HepG2 (cell line): ENCODE measurements around the gene TMEM98. TPM values are rescaled to one million over a fixed set of nuclear protein-coding genes. Genes with fewer than 3 reads are reported as not detected.

ENCODE experiments used
- AHR ChIP-seq: IDR thresholded peaks from 2 replicates; pipeline ENCODE4 v1.6.1; 2018; ENCODE audit warnings: missing genetic modification reagents, missing compliant biosample characterization
- ARNT2 ChIP-seq: sonication (generic); formaldehyde crosslinking; IDR thresholded peaks from 2 replicates; pipeline ENCODE4 v1.8.0; 2022; ENCODE audit warnings: mild to moderate bottlenecking, low read depth, missing genetic modification reagents, moderate library complexity
- CBX5 ChIP-seq: sonication (generic); formaldehyde crosslinking; IDR thresholded peaks from 2 replicates; pipeline ENCODE4 v1.4.0; 2020; ENCODE audit warnings: missing genetic modification reagents, borderline replicate concordance
- EHMT2 ChIP-seq: fragments of 200-600 bp; sonication (generic); IDR thresholded peaks from 2 replicates; pipeline ENCODE4 v1.7.0; 2017; ENCODE audit warnings: antibody characterized with exemption, low read depth, low read length, borderline replicate concordance
- FOXC1 ChIP-seq: sonication (generic); formaldehyde crosslinking; IDR thresholded peaks from 2 replicates; pipeline ENCODE4 v1.8.0; 2022; ENCODE audit warnings: mild to moderate bottlenecking, missing genetic modification reagents, borderline replicate concordance
- GFI1 ChIP-seq: sonication (generic); formaldehyde crosslinking; IDR thresholded peaks from 2 replicates; pipeline ENCODE4 v1.5.0; 2020; ENCODE audit warnings: missing genetic modification reagents, mild to moderate bottlenecking, borderline replicate concordance
- KLF12 ChIP-seq: sonication (generic); formaldehyde crosslinking; IDR thresholded peaks from 2 replicates; pipeline ENCODE4 v1.4.0; 2020; ENCODE audit warnings: missing genetic modification reagents, borderline replicate concordance
- MBNL3 ChIP-seq: fragments of 250-450 bp; sonication (Bioruptor Pico); conservative IDR thresholded peaks from 2 replicates; pipeline ENCODE4 v1.8.0; 2022; ENCODE audit warnings: mild to moderate bottlenecking, inconsistent platforms
- NFE2L1 ChIP-seq: sonication (generic); formaldehyde crosslinking; IDR thresholded peaks from 2 replicates; pipeline ENCODE4 v1.4.0; 2020; ENCODE audit warnings: missing genetic modification reagents, mild to moderate bottlenecking, borderline replicate concordance
- NPAS2 ChIP-seq: sonication (generic); formaldehyde crosslinking; IDR thresholded peaks from 2 replicates; pipeline ENCODE4 v1.8.0; 2022; ENCODE audit warnings: mild to moderate bottlenecking, missing genetic modification reagents, borderline replicate concordance
- NR2F2 ChIP-seq: IDR thresholded peaks from 2 replicates; pipeline ENCODE4 v1.6.1; 2012; ENCODE audit warnings: low read depth, inconsistent platforms, borderline replicate concordance
- PBX2 ChIP-seq: IDR thresholded peaks from 2 replicates; pipeline ENCODE4 v1.6.1; 2016; ENCODE audit warnings: control low read depth
- PHF21A ChIP-seq: sonication (generic); formaldehyde crosslinking; IDR thresholded peaks from 2 replicates; pipeline ENCODE4 v1.5.0; 2020; ENCODE audit warnings: mild to moderate bottlenecking, missing genetic modification reagents
- SALL2 ChIP-seq: sonication (generic); formaldehyde crosslinking; IDR thresholded peaks from 2 replicates; pipeline ENCODE4 v1.8.1; 2023; ENCODE audit warnings: mild to moderate bottlenecking, missing genetic modification reagents, inconsistent platforms
- SMAD1 ChIP-seq: sonication (generic); formaldehyde crosslinking; IDR thresholded peaks from 2 replicates; pipeline ENCODE4 v1.4.0; 2020; ENCODE audit warnings: missing genetic modification reagents, low read depth, mild to moderate bottlenecking, borderline replicate concordance
- SMAD3 ChIP-seq: sonication (generic); formaldehyde crosslinking; IDR thresholded peaks from 2 replicates; pipeline ENCODE4 v1.4.0; 2020; ENCODE audit warnings: missing genetic modification reagents
- TRIM22 ChIP-seq: fragments of 450-650 bp; IDR thresholded peaks from 2 replicates; pipeline ENCODE4 v1.6.1; 2017
- ZBTB42 ChIP-seq: sonication (generic); formaldehyde crosslinking; IDR thresholded peaks from 2 replicates; pipeline ENCODE4 v1.5.0; 2020; ENCODE audit warnings: mild to moderate bottlenecking, missing genetic modification reagents
- ZNF143 ChIP-seq: sonication (generic); formaldehyde crosslinking; IDR thresholded peaks from 2 replicates; pipeline ENCODE4 v1.4.0; 2020; ENCODE audit warnings: missing genetic modification reagents
- ZNF331 ChIP-seq: sonication (generic); formaldehyde crosslinking; IDR thresholded peaks from 2 replicates; pipeline ENCODE4 v1.4.0; 2020; ENCODE audit warnings: missing genetic modification reagents
- ZNF546 ChIP-seq: sonication (generic); formaldehyde crosslinking; conservative IDR thresholded peaks from 2 replicates; pipeline ENCODE4 v1.8.1; 2023; ENCODE audit warnings: mild to moderate bottlenecking, missing genetic modification reagents
- ZNF557 ChIP-seq: sonication (generic); formaldehyde crosslinking; IDR thresholded peaks from 2 replicates; pipeline ENCODE4 v1.4.0; 2020; ENCODE audit warnings: missing genetic modification reagents
- ZNF788 ChIP-seq: sonication (generic); formaldehyde crosslinking; IDR thresholded peaks from 2 replicates; pipeline ENCODE4 v1.5.0; 2020; ENCODE audit warnings: mild to moderate bottlenecking, missing genetic modification reagents, borderline replicate concordance
- ZSCAN12 ChIP-seq: sonication (generic); formaldehyde crosslinking; IDR thresholded peaks from 2 replicates; pipeline ENCODE4 v1.9.0; 2021; ENCODE audit warnings: mild to moderate bottlenecking, missing genetic modification reagents
- polyA plus RNA-seq, 8 experiments: library from polyadenylated mRNA; depleted of rRNA in 3 of 8; stranded (reverse) in 7 of 8; unstranded in 1 of 8; fragments of >200 nt; fragmentation: Illumina TruSeq in 4 of 8; extraction: Trizol in 4 of 8; gene quantifications; 2 replicates each; pipeline versions ENCODE4 v1.2.1 to v1.2.3, GENCODE V29; 2011 to 2016; ENCODE audit warnings: low read depth in 4 of 8, missing spikeins in 1 of 8, mixed read lengths in 1 of 8; ENCODE audit not compliant: insufficient read depth in 1 of 8
- total RNA-seq, 5 experiments: library from RNA; depleted of rRNA; stranded (reverse); fragments of >200 nt; fragmentation: Illumina TruSeq; extraction: Trizol; gene quantifications; 2 replicates each; pipeline ENCODE4 v1.2.3, GENCODE V29; 2016; ENCODE audit warnings: low read depth in 1 of 5
- TF ChIP-seq, protein P1 (sequence below): sonication (generic); formaldehyde crosslinking; IDR thresholded peaks from 2 replicates; pipeline ENCODE4 v1.4.0; 2020; ENCODE audit warnings: missing genetic modification reagents
- TF ChIP-seq, protein P2 (sequence below): sonication (generic); formaldehyde crosslinking; IDR thresholded peaks from 2 replicates; pipeline ENCODE4 v1.5.0; 2020; ENCODE audit warnings: missing genetic modification reagents

The TMEM98 gene
- total and polyA plus RNA-seq, 2 of the 13 experiments (the other 11 are each of a cell fraction or from before 2014, with no cell fraction given), result 103 to 175 TPM

DNA sequence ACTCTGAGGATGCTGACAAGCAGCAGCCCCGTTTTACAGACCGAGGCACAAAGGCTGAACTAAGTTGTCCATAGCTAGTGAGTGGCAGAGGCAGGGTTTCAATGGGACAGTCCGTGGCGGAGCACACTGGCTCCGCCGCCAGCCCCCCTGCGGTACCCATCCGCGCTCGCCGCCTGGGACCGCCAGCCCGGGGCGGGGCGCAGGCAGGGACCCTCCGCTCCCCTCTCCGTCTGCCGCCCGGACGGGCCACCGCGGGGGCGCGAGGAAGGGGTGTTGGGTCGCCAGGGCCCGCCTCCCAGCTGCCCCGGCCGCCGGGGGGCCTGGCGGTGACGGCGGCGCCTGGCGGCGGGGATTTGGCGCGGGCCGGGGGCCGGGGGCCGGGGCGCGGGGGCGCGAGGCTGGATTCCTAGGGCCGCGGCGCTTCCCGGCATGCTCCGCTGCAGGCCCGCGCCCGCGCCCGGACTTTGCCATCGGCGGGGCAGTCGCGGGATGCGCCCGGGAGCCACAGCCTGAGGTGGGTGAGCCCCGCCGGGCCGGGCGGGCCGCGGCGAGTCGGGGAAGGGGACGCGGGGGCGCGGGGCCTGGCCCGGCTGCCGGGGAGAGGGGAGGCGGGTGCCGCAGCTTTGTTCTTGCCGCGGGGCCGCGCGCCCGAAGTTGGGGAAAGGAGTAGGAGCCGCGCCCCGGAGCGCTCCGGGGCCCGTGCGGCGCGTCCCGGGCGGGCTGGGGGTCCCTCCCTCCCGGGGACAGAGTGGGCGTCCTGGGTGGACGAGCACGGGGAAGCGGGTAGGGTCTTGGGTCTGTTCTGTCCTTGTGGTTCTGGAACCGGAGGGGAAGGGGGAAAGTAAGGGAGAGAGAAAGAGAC is at the start of gene TMEM98 (continued):
- no peak for TF ChIP-seq NPAS2 (CRISPR knock-in tag)
- no peak for TF ChIP-seq MBNL3 (CRISPR knock-in tag)
- no peak for TF ChIP-seq ZNF557 (CRISPR knock-in tag)
- no peak; the same call in 1 of the 2 replicates for TF ChIP-seq ZNF546 (CRISPR knock-in tag)
- no peak for TF ChIP-seq ZNF331 (CRISPR knock-in tag)
- no peak for TF ChIP-seq PBX2 (CRISPR knock-in tag)
- TF ChIP-seq SMAD3, result no peak
- TF ChIP-seq FOXC1 (CRISPR knock-in tag), result no peak; the same call in 1 of the 2 replicates
- TF ChIP-seq, protein P1, sequence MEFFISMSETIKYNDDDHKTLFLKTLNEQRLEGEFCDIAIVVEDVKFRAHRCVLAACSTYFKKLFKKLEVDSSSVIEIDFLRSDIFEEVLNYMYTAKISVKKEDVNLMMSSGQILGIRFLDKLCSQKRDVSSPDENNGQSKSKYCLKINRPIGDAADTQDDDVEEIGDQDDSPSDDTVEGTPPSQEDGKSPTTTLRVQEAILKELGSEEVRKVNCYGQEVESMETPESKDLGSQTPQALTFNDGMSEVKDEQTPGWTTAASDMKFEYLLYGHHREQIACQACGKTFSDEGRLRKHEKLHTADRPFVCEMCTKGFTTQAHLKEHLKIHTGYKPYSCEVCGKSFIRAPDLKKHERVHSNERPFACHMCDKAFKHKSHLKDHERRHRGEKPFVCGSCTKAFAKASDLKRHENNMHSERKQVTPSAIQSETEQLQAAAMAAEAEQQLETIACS (CRISPR knock-in tag), result peak; percentile 71
- TF ChIP-seq SMAD1, result no peak
- TF ChIP-seq ZNF143 (CRISPR knock-in tag), result peak; percentile 76
- no peak for TF ChIP-seq PHF21A (CRISPR knock-in tag)
- no peak for TF ChIP-seq ZSCAN12 (CRISPR knock-in tag)
- no peak for TF ChIP-seq KLF12 (CRISPR knock-in tag)
- peak; percentile 48; the same call in 1 of the 2 replicates for TF ChIP-seq SALL2 (CRISPR knock-in tag)
- TF ChIP-seq EHMT2, result no peak
- no peak for TF ChIP-seq ZBTB42 (CRISPR knock-in tag)
- TF ChIP-seq, protein P2, sequence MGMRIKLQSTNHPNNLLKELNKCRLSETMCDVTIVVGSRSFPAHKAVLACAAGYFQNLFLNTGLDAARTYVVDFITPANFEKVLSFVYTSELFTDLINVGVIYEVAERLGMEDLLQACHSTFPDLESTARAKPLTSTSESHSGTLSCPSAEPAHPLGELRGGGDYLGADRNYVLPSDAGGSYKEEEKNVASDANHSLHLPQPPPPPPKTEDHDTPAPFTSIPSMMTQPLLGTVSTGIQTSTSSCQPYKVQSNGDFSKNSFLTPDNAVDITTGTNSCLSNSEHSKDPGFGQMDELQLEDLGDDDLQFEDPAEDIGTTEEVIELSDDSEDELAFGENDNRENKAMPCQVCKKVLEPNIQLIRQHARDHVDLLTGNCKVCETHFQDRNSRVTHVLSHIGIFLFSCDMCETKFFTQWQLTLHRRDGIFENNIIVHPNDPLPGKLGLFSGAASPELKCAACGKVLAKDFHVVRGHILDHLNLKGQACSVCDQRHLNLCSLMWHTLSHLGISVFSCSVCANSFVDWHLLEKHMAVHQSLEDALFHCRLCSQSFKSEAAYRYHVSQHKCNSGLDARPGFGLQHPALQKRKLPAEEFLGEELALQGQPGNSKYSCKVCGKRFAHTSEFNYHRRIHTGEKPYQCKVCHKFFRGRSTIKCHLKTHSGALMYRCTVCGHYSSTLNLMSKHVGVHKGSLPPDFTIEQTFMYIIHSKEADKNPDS (CRISPR knock-in tag), result 0 out of 2 replicates have a peak, but pooled peaks have one; percentile 7
- no peak for TF ChIP-seq CBX5 (CRISPR knock-in tag)
- no peak for TF ChIP-seq GFI1 (CRISPR knock-in tag)
- no peak for TF ChIP-seq TRIM22
- no peak for TF ChIP-seq NR2F2
- no peak for TF ChIP-seq NFE2L1 (CRISPR knock-in tag)
- no peak for TF ChIP-seq ZNF788
- TF ChIP-seq AHR, result no peak
- TF ChIP-seq ARNT2, result no peak; the same call in 1 of the 2 replicates
